ENCODE measurements around the gene VTI1A. TPM values are rescaled to one million over a fixed set of nuclear protein-coding genes. Genes with fewer than 3 reads are reported as not detected.

The VTI1A gene
- total and polyA plus RNA-seq, 2 experiments from 2014 or later: 20.4 to 39.8 TPM

DNA sequence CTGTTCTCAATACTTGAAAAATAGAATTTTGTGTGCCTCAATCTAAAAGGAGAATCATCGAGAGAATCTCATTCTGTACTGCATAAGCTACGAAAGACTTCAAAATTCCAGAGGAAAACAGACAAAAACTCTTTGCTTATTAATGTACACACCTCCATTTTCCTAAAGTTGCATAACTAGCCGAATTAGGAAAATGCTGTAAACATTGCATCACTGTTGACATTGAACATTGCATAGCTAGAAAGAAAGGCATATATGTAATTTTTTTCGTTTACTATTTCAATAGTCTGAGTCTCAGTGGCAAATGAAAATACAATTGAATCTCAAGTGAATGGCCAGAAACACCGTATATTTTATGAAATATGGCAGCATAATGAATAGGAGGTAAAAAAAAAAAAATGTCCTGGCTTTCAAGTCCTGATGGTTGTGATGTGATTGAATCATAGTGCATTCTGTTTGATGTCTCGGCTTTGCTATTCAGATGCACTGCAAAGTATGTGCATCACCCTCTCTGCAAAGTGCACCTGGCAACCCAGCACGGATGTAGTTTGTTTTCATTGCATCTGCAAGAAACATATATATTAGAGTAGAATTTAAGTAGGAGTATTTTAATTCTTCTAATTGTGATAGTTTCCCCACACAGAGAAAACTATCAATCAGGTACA, 196.7 kb downstream of the VTI1A start:
- Histone ChIP-seq H4K20me1 (ENCODE audit: insufficient read depth, poor library complexity, severe bottlenecking) (no peaks in the 10 kb centered on the region), H3K4me2 (no peak overlapping the region), H3K9me3 (ENCODE audit: low read depth) (no peaks in the 10 kb centered on the region), H3K9me2 (replicated peaks; ENCODE audit: insufficient read depth) (no peaks in the 10 kb centered on the region), H3K27me3 (no peaks in the 10 kb centered on the region), H3K36me3 (replicated peaks; ENCODE audit: insufficient read depth, low read depth) (no peaks in the 10 kb centered on the region), H3K27ac (no peak overlapping the region), H3K4me3 (no peak overlapping the region), H3K4me1 (ENCODE audit: insufficient read depth) (no peaks in the 10 kb centered on the region), H2AFZ (no peak overlapping the region), H3K79me2 (no peaks in the 10 kb centered on the region)
- no peak for DNase-seq (ENCODE audit: low spot score)
- TF ChIP-seq EZH2 (IDR thresholded peaks at IDR 0.05; ENCODE audit: borderline replicate concordance): no peak
- no peak for TF ChIP-seq EZH2phosphoT487 (IDR thresholded peaks at IDR 0.05; ENCODE audit: low read depth, severe bottlenecking, unreplicated experiment)
- TF ChIP-seq, protein P1, sequence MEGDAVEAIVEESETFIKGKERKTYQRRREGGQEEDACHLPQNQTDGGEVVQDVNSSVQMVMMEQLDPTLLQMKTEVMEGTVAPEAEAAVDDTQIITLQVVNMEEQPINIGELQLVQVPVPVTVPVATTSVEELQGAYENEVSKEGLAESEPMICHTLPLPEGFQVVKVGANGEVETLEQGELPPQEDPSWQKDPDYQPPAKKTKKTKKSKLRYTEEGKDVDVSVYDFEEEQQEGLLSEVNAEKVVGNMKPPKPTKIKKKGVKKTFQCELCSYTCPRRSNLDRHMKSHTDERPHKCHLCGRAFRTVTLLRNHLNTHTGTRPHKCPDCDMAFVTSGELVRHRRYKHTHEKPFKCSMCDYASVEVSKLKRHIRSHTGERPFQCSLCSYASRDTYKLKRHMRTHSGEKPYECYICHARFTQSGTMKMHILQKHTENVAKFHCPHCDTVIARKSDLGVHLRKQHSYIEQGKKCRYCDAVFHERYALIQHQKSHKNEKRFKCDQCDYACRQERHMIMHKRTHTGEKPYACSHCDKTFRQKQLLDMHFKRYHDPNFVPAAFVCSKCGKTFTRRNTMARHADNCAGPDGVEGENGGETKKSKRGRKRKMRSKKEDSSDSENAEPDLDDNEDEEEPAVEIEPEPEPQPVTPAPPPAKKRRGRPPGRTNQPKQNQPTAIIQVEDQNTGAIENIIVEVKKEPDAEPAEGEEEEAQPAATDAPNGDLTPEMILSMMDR (IDR thresholded peaks at IDR 0.05; ENCODE audit: poor library complexity): no peak
- WGBS (ENCODE audit: low lambda C conversion rate, missing lambda C conversion rate): 85% methylated on average over 7 of the region's 7 CpGs

DNA sequence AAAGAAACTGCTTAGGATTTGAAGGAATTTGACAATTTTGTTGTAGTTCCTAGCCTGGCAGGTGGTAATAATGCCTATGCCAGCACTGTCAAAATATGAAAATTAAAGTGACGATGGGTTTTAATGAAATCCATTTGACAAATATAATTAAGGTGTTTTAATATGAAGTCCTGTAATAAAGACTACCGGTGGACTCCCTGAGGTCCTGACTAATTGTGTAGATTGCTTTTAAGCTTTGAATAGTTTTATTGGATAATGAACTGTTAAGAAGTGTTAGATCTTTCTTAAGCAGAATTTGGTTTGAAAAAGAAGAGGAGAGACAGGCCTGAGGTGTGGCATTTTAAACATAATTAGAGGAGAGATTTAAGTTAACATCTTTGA, 197.2 kb downstream of the VTI1A start:
- Histone ChIP-seq H3K27ac (no peak overlapping the region), H3K4me1 (ENCODE audit: insufficient read depth) (no peaks in the 10 kb centered on the region), H3K4me3 (no peak overlapping the region), H3K79me2 (no peaks in the 10 kb centered on the region), H3K9me2 (replicated peaks; ENCODE audit: insufficient read depth) (no peaks in the 10 kb centered on the region), H4K20me1 (ENCODE audit: insufficient read depth, poor library complexity, severe bottlenecking) (no peaks in the 10 kb centered on the region), H2AFZ (no peak overlapping the region), H3K36me3 (replicated peaks; ENCODE audit: insufficient read depth, low read depth) (no peaks in the 10 kb centered on the region), H3K27me3 (no peaks in the 10 kb centered on the region), H3K9me3 (ENCODE audit: low read depth) (no peaks in the 10 kb centered on the region), H3K4me2 (no peak overlapping the region)
- WGBS (ENCODE audit: low lambda C conversion rate, missing lambda C conversion rate): 72% methylated on average over 2 of the region's 2 CpGs
- TF ChIP-seq, protein P1 (IDR thresholded peaks at IDR 0.05; ENCODE audit: poor library complexity): no peak
- TF ChIP-seq EZH2 (IDR thresholded peaks at IDR 0.05; ENCODE audit: borderline replicate concordance) (no peak), EZH2phosphoT487 (IDR thresholded peaks at IDR 0.05; ENCODE audit: low read depth, severe bottlenecking, unreplicated experiment) (no peak)
- DNase-seq (ENCODE audit: low spot score): no peak

DNA sequence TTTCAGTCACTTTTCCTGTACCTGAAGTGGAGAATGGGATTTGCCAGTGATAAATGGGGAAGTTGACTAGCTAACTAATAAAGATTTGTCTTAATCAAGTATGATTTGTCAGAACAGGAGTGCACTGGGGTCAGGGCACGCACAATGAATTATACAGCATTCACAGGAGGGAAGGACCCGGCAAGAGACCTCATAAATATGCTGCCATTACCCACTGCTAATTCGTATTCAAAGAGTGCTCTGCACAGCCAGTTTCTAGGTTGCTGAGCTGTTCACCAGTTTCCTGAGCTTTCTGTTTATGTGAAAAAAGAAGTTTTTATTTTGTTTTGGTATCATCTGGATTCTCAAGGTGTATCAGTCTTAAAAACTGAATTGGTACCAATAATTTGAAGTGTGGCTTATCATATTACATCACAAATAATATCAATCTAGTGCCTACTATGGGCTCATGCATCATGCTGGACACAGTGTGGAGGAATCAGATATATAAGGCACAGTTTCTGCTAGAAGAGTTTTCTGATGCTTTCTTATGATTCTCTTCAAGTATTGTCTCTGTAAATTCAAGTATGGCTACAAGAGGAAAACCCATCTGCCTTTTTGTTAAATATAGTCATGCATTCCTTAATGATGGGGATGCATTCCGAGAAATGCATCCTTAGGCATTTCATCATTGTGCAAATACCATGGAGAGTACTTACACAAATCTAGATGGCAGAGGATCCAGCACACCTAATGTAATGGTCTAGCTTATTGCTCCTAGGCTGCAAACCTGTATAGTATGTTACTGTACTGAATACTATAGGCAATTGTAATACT, 202.2 kb downstream of the VTI1A start:
- Histone ChIP-seq H3K9me3 (ENCODE audit: low read depth) (no peaks in the 10 kb centered on the region), H3K79me2 (no peaks in the 10 kb centered on the region), H3K9me2 (replicated peaks; ENCODE audit: insufficient read depth) (no peaks in the 10 kb centered on the region), H2AFZ (no peak overlapping the region), H3K27ac (no peak overlapping the region), H3K4me3 (no peak overlapping the region), H3K27me3 (no peaks in the 10 kb centered on the region), H3K4me1 (ENCODE audit: insufficient read depth) (peaks cover 7% of the 10 kb centered on the region), H3K36me3 (replicated peaks; ENCODE audit: insufficient read depth, low read depth) (no peaks in the 10 kb centered on the region), H3K4me2 (no peak overlapping the region), H4K20me1 (ENCODE audit: insufficient read depth, poor library complexity, severe bottlenecking) (no peaks in the 10 kb centered on the region)
- 77% methylated on average over 4 of the region's 4 CpGs for WGBS (ENCODE audit: low lambda C conversion rate, missing lambda C conversion rate)
- TF ChIP-seq EZH2phosphoT487 (IDR thresholded peaks at IDR 0.05; ENCODE audit: low read depth, severe bottlenecking, unreplicated experiment) (no peak), EZH2 (IDR thresholded peaks at IDR 0.05; ENCODE audit: borderline replicate concordance) (no peak)
- TF ChIP-seq, protein P1 (IDR thresholded peaks at IDR 0.05; ENCODE audit: poor library complexity): no peak
- no peak for DNase-seq (ENCODE audit: low spot score)
